Calu3 (cell line): ENCODE data around the gene CDK4. TPM values are rescaled to one million over a fixed set of nuclear protein-coding genes. Genes with fewer than 3 reads are reported as not detected.

ENCODE experiments used
- BruUV-seq: library from RNA; stranded (reverse); fragments of 400-500 nt; replicated peaks from 2 replicates; lab custom pipeline; 2021; lab: Mats Ljungman, UMichigan
- CTCF ChIA-PET: fragments of 300-600 bp; sonication (Branson Sonifier 250); formaldehyde crosslinking; loops from one replicate; lab custom pipeline; 2022; ENCODE audit warnings: antibody characterized with exemption; lab: Charles Lee
- DNase-seq: peaks from one replicate; pipeline ENCODE4 v3.0.0; 2022
- H3K27ac Mint-ChIP-seq: one replicate; pipeline ENCODE4 v1.8.0; 2022; ENCODE audit warnings: mixed read lengths; ENCODE audit not compliant: unreplicated experiment
- H3K27me3 Mint-ChIP-seq: one replicate; pipeline ENCODE4 v1.8.0; 2022; ENCODE audit warnings: mixed read lengths; ENCODE audit not compliant: unreplicated experiment
- H3K36me3 Mint-ChIP-seq: one replicate; pipeline ENCODE4 v1.8.0; 2022; ENCODE audit warnings: mild to moderate bottlenecking, moderate library complexity, mixed read lengths; ENCODE audit not compliant: insufficient read depth, unreplicated experiment
- H3K4me1 Mint-ChIP-seq: one replicate; pipeline ENCODE4 v1.8.0; 2022; ENCODE audit warnings: mild to moderate bottlenecking, low read depth, mixed read lengths; ENCODE audit not compliant: unreplicated experiment
- H3K4me3 Mint-ChIP-seq: one replicate; pipeline ENCODE4 v1.8.0; 2022; ENCODE audit warnings: mild to moderate bottlenecking, low read depth, moderate library complexity, mixed read lengths; ENCODE audit not compliant: unreplicated experiment
- H3K9me3 Mint-ChIP-seq: one replicate; pipeline ENCODE4 v1.8.0; 2022; ENCODE audit warnings: low read depth, mixed read lengths; ENCODE audit not compliant: unreplicated experiment
- intact Hi-C: fragments of 100-400 bp; cut with micrococcal nuclease; formaldehyde crosslinking; loops from one replicate; pipeline ENCODE4 v1.10.0; 2022; ENCODE audit not compliant: unreplicated experiment
- total RNA-seq: library from RNA; stranded (reverse); gene quantifications from 2 replicates; pipeline ENCODE4 v1.2.3, GENCODE V29; 2022
- TF ChIP-seq, protein P1 (sequence below): fragments of 200-600 bp; IDR thresholded peaks from one replicate; pipeline ENCODE4 v1.8.0; 2022; ENCODE audit warnings: antibody characterized with exemption; ENCODE audit not compliant: unreplicated experiment

The CDK4 gene
- total RNA-seq, 1 experiment from 2014 or later = 188 TPM

- no peak for DNase-seq
- no TSS peak for BruUV-seq
- H3K4me1 Mint-ChIP-seq = no peaks in the 10 kb centered on the region
- H3K9me3 Mint-ChIP-seq = no peaks in the 10 kb centered on the region
- intact Hi-C loops = no loop called here
- TF ChIP-seq, protein P1, sequence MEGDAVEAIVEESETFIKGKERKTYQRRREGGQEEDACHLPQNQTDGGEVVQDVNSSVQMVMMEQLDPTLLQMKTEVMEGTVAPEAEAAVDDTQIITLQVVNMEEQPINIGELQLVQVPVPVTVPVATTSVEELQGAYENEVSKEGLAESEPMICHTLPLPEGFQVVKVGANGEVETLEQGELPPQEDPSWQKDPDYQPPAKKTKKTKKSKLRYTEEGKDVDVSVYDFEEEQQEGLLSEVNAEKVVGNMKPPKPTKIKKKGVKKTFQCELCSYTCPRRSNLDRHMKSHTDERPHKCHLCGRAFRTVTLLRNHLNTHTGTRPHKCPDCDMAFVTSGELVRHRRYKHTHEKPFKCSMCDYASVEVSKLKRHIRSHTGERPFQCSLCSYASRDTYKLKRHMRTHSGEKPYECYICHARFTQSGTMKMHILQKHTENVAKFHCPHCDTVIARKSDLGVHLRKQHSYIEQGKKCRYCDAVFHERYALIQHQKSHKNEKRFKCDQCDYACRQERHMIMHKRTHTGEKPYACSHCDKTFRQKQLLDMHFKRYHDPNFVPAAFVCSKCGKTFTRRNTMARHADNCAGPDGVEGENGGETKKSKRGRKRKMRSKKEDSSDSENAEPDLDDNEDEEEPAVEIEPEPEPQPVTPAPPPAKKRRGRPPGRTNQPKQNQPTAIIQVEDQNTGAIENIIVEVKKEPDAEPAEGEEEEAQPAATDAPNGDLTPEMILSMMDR = no peak
- CTCF ChIA-PET = interaction anchor here (0.6 kb wide), 1 partner anchor 366 kb away, joined by 3 read pairs; no protein-coding TSS in a partner anchor
- H3K27me3 Mint-ChIP-seq = no peaks in the 10 kb centered on the region
- H3K36me3 Mint-ChIP-seq = peaks cover 46% of the 10 kb centered on the region
- H3K27ac Mint-ChIP-seq = no peak overlapping the region
- no peak overlapping the region for H3K4me3 Mint-ChIP-seq
Observed at GRCh38 chr12:57795354-57795753, 43.2 kb upstream of the CDK4 start.

DNA sequence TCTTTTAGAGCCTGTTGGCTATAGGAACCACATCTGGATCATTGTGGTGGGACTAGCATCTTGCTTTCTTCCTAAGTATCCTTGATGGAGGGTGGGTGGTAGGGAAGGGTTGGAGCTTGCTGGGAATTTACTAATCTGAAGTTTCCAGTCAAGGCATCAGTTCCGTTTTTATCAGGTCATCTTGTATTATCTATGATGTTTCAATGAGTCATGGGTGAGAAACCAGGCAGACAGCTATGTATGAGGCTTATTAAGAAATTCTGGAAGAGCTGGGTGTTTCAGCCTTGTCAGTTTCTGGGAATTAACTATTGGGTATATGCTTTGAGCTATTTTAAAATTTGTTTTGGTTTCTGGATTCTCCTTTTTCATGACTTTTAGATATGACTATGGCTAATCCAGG is 41.8 kb upstream of the CDK4 start:
- intact Hi-C loops = no loop called here
- no peaks in the 10 kb centered on the region for H3K27me3 Mint-ChIP-seq

DNA sequence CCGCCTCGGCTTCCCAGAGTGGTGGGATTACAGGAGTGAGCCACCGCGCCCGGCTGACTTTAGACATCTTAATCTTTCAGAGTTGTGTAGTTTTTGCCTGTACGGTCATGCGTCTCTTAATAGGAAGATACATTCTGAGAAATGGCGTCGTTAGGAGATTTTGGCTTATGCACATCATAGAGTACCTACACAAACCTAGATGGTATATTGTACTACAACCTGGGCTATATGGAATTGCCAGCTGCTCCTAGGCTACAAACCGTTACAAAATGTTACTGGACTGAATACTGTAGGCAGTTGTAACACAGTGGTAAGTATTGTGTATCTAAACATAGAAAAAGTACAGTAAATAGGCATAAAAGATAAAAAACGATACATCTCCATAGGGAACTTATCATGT is 31.8 kb upstream of the CDK4 start:
- no peaks in the 10 kb centered on the region for H3K27me3 Mint-ChIP-seq
- no peak for DNase-seq
- peaks cover 22% of the 10 kb centered on the region for H3K36me3 Mint-ChIP-seq
- intact Hi-C loops = no loop called here
- CTCF ChIA-PET = no interaction called here
- peak overlapping the region; percentile 100 for H3K4me3 Mint-ChIP-seq
- TSS peak; percentile 57 for BruUV-seq
- TF ChIP-seq, protein P1 = no peak
- no peaks in the 10 kb centered on the region for H3K4me1 Mint-ChIP-seq
- no peaks in the 10 kb centered on the region for H3K9me3 Mint-ChIP-seq
- no peak overlapping the region for H3K27ac Mint-ChIP-seq

More for the DNA sequence above, 41.8 kb upstream of the CDK4 start:
- no TSS peak for BruUV-seq
- H3K9me3 Mint-ChIP-seq = no peaks in the 10 kb centered on the region
- no peak for DNase-seq
- H3K4me1 Mint-ChIP-seq = no peaks in the 10 kb centered on the region
- TF ChIP-seq, protein P1 = no peak
- H3K27ac Mint-ChIP-seq = no peak overlapping the region
- CTCF ChIA-PET = interaction anchor here (1.2 kb wide), 1 partner anchor 103 kb away, joined by 3 read pairs; no protein-coding TSS in a partner anchor
- peaks cover 59% of the 10 kb centered on the region for H3K36me3 Mint-ChIP-seq
- no peak overlapping the region for H3K4me3 Mint-ChIP-seq

DNA sequence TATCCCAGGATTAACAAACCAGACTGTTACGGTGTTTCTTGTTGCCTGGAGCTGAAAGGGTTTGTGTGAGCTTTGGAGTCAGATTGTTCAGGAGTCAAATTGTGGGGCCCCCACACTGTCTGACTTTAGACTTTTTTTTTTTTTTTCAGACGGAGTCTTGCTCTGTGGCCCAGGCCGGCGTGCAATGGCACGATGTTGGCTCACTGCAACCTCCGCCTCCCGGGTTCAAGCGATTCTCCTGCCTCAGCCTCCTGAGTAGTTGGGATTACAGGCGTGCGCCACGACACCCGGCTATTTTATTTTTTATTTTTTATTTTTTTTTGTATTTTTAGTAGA is 31.3 kb upstream of the CDK4 start:
- no peak for DNase-seq
- Mint-ChIP-seq H3K27ac (peak overlapping the region; percentile 100), H3K36me3 (peaks cover 22% of the 10 kb centered on the region), H3K4me1 (no peaks in the 10 kb centered on the region), H3K9me3 (no peaks in the 10 kb centered on the region), H3K4me3 (peak overlapping the region; percentile 100), H3K27me3 (no peaks in the 10 kb centered on the region)
- CTCF ChIA-PET = interaction anchor here (1.1 to 1.2 kb wide), 2 partner anchors 11 to 63 kb away, joined by 3 read pairs; partner anchors contain the start of genes CTDSP2, EEF1AKMT3 and METTL1
- no TSS peak for BruUV-seq
- intact Hi-C loops = no loop called here
- TF ChIP-seq, protein P1 = no peak
